ENCODE results near the gene PTGER1.

GRCh38 chr19:14442891-14443631 is 32.1 kb downstream of the PTGER1 start:
- no peak for TF ChIP-seq CTCF (conservative IDR thresholded peaks at IDR 0.05; ENCODE audit: low read depth, low read length)
- TF ChIP-seq EZH2phosphoT487 (IDR thresholded peaks at IDR 0.05; ENCODE audit: borderline replicate concordance, low read length): no peak
